Heart right ventricle (tissue), 16 donors: Measurements from ENCODE around the gene SAMD8. TPM values are rescaled to one million over a fixed set of nuclear protein-coding genes. Genes with fewer than 3 reads are reported as not detected.

Experiments used
- ATAC-seq, 8 donors: fragments of 200-7000 bp; cut with Tn5 transposase; one replicate each; pipeline ENCODE4 v1.9.1; 2020; ENCODE audit warnings: mild to moderate bottlenecking in 8 of 8, moderate library complexity in 8 of 8, moderate number of reproducible peaks in 1 of 8
- DNase-seq, 2 donors: peaks; one replicate each; pipeline ENCODE4 v3.0.0-alpha.2; 2020
- H3K27ac ChIP-seq, 10 donors: fragments of 200-600 bp; sonication (generic) in 2 of 10; one replicate each; pipeline versions ENCODE4 v1.5.0 to v1.8.0; 2020 to 2022; ENCODE audit warnings: mild to moderate bottlenecking in 3 of 10
- H3K27me3 ChIP-seq, 7 donors: fragments of 200-600 bp; one replicate each; pipeline ENCODE4 v1.8.0; 2021 to 2022; ENCODE audit warnings: mild to moderate bottlenecking in 2 of 7
- H3K36me3 ChIP-seq, 9 donors: fragments of 200-600 bp; sonication (generic) in 1 of 9; one replicate each; pipeline versions ENCODE4 v1.5.0 to v1.8.0; 2020 to 2022; ENCODE audit warnings: mild to moderate bottlenecking in 2 of 9
- H3K4me1 ChIP-seq, 9 donors: fragments of 200-600 bp; sonication (generic) in 1 of 9; one replicate each; pipeline versions ENCODE4 v1.5.0 to v1.8.0; 2020 to 2022; ENCODE audit warnings: mild to moderate bottlenecking in 4 of 9
- H3K4me3 ChIP-seq, 10 donors: fragments of 200-600 bp; sonication (generic) in 2 of 10; one replicate each; pipeline versions ENCODE4 v1.5.0 to v1.8.0; 2020 to 2022; ENCODE audit warnings: mild to moderate bottlenecking in 7 of 10, moderate library complexity in 2 of 10
- H3K9me3 ChIP-seq, 11 donors: fragments of 200-600 bp in 10 of 11; sonication (generic) in 2 of 11; one replicate each; pipeline versions ENCODE4 v1.5.0 to v1.8.0; 2013 to 2022; ENCODE audit warnings: mild to moderate bottlenecking in 2 of 11, control low read depth in 1 of 11, moderate library complexity in 1 of 11
- CTCF ChIP-seq, 9 donors: fragments of 200-600 bp; sonication (generic) in 2 of 9; IDR thresholded peaks; one replicate each; pipeline versions ENCODE4 v1.5.0 to v1.8.0; 2021 to 2022; ENCODE audit warnings: antibody characterized with exemption in 9 of 9, mild to moderate bottlenecking in 5 of 9, moderate library complexity in 1 of 9
- WGBS, 2 donors: extraction: QIAGEN DNeasy Blood & Tissue Kit; methylation state at CpG; one replicate each; pipeline ENCODE4 v1.1.7; 2013; ENCODE audit warnings: inconsistent platforms in 1 of 2; 5-methylcytosine and 5-hydroxymethylcytosine counted together
- intact Hi-C, 10 donors: fragments of 100-400 bp; cut with DNase I; formaldehyde crosslinking; loops; one replicate each; pipeline versions ENCODE4 v1.11.1 to v1.14.2; 2022
- polyA plus RNA-seq, 2 donors: library from polyadenylated mRNA; stranded (reverse); fragments of 200-250 nt; gene quantifications; one replicate each; pipeline ENCODE4 v1.2.3, GENCODE V29; 2013
- total RNA-seq, 10 donors: library from RNA; stranded (reverse); fragmentation: NEBNext Ultra II Directional in 3 of 10; extraction: Animal tissue kit (Norgen Biotek cat#: 25700) in 3 of 10; gene quantifications; one replicate each; pipeline versions ENCODE4 v1.2.1 to v1.2.4, GENCODE V29; 2021 to 2023
- donor health status: Arrhythmogenic right ventricular cardiomyopathy.
- donor health status: ischemic (EF 13 %, LVEDD 7.1; RV severe dilation, severe dysfunction).
- donor health status: healthy with polysubstance abuse.
- donor health status: DM: no; HTN: yes; CAD: no.
- donor health status: DM: no; HTN: no; CAD: no.
- donor health status: ischemic (EF 25% LVEDD 6.9; RV normal size, moderate dysfunction).
- donor health status: ischemic (EF 25% LVEDD 5.7; RV mildly dilated, moderate dysfunction).
- donor health status: healthy.
- donor health status: DM: yes; HTN: yes; CAD: no.
- donor health status: Ischemic cardiomyopathy.
- donor health status: ischemic (EF 35%, LVEDD 5.7; RV mildly dilated, moderate dysfunction).
- donor health status: nonischemic (EF 11% LVEDD 7.7; RV severe dilation, severe dysfunction).
- donor health status: DM: yes; HTN: yes; CAD: no.
- donor health status: PGD.
- donor health status: ischemic (EF 29% LVEDD 5.4; RV normal size, mild dysfunction).
- donor health status: nonischemic (EF 23%, LVEDD 6.1; RV moderate dilation, normal function).

The SAMD8 gene
- total and polyA plus RNA-seq, 12 donors: 5.3 to 31.2 (median 25.4) TPM

GRCh38 chr10:75228278-75228677 is 116.8 kb downstream of the SAMD8 start:
- Histone ChIP-seq H3K9me3 (no peaks in the 10 kb centered on the region), H3K27ac (peak overlapping the region in 6 of 10 donors; percentile 25 to 90 (median 67)), H3K4me3 (no peak overlapping the region), H3K36me3 (peaks cover 0 to 99% (median 25%) of the 10 kb centered on the region in 9 donors), H3K4me1 (peaks cover 24 to 77% (median 72%) of the 10 kb centered on the region in 9 donors), H3K27me3 (no peaks in the 10 kb centered on the region)
- no peak for ATAC-seq
- 73 to 78% methylated on average over 3 of the region's 3 CpGs for WGBS, 2 donors
- TF ChIP-seq CTCF (IDR thresholded peaks at IDR 0.05): no peak
- DNase-seq: no peak
- intact Hi-C loops: loop anchor here in 1 of 10 donors (5.0 kb wide), 1 partner anchor 41 kb away; no protein-coding TSS in a partner anchor

- WGBS, 2 donors: 39 to 53% methylated on average over 4 of the region's 4 CpGs
- peaks cover 0 to 98% (median 20%) of the 10 kb centered on the region in 9 donors for H3K36me3 ChIP-seq
- intact Hi-C loops: loop anchor here in 1 of 10 donors (5.0 kb wide), 1 partner anchor 42 kb away; no protein-coding TSS in a partner anchor
- peaks cover 24 to 77% (median 68%) of the 10 kb centered on the region in 9 donors for H3K4me1 ChIP-seq
- no peaks in the 10 kb centered on the region for H3K27me3 ChIP-seq
- no peaks in the 10 kb centered on the region for H3K9me3 ChIP-seq
- ATAC-seq: no peak
- no peak for DNase-seq
- no peak overlapping the region for H3K4me3 ChIP-seq
- no peak for TF ChIP-seq CTCF (IDR thresholded peaks at IDR 0.05)
- peak overlapping the region in 4 of 10 donors; percentile 17 to 90 (median 28) for H3K27ac ChIP-seq
Observed at GRCh38 chr10:75228834-75229233, 117.4 kb downstream of the SAMD8 start.

GRCh38 chr10:75229971-75230370 is 118.5 kb downstream of the SAMD8 start:
- Histone ChIP-seq H3K4me3 (no peak overlapping the region), H3K9me3 (no peaks in the 10 kb centered on the region), H3K27me3 (no peaks in the 10 kb centered on the region), H3K4me1 (peaks cover 16 to 75% (median 64%) of the 10 kb centered on the region in 9 donors), H3K36me3 (peaks cover 0 to 86% (median 16%) of the 10 kb centered on the region in 9 donors), H3K27ac (peak overlapping the region in 5 of 10 donors; percentile 3 to 90 (median 30))
- ATAC-seq (no peak), DNase-seq (no peak)
- TF ChIP-seq CTCF (IDR thresholded peaks at IDR 0.05): no peak
- WGBS, 2 donors: 87 to 92% methylated on average over 3 of the region's 3 CpGs
- intact Hi-C loops: loop anchor here in 8 of 10 donors (2.0 to 10.0 kb wide), 7 partner anchors 41 to 985 kb away; partner anchors contain the start of genes SAMD8 (in 6 of the 8) and KAT6B (in 2 of the 8)

GRCh38 chr10:75230600-75231038 is 119.2 kb downstream of the SAMD8 start:
- Histone ChIP-seq H3K4me1 (peaks cover 16 to 74% (median 64%) of the 10 kb centered on the region in 9 donors), H3K4me3 (no peak overlapping the region), H3K27me3 (no peaks in the 10 kb centered on the region), H3K9me3 (no peaks in the 10 kb centered on the region), H3K36me3 (peaks cover 0 to 80% (median 16%) of the 10 kb centered on the region in 9 donors), H3K27ac (peak overlapping the region in 3 of 10 donors; percentile 3 to 32 (median 6))
- intact Hi-C loops: loop anchor here in 8 of 10 donors (2.0 to 10.0 kb wide), 7 partner anchors 42 to 986 kb away; partner anchors contain the start of genes SAMD8 (in 6 of the 8) and KAT6B (in 2 of the 8)
- TF ChIP-seq CTCF (IDR thresholded peaks at IDR 0.05): peak; percentile 87 to 95 (median 91)
- WGBS, 2 donors: 22 to 27% methylated on average over 5 of the region's 5 CpGs
- DNase-seq (peak; percentile 90), ATAC-seq (peak in 7 of 8 donors; percentile 7 to 56 (median 32))

Other genes with a start within 250 kb of the SAMD8 start
- gene VDAC2, start 99.1 kb downstream of the SAMD8 start, total RNA-seq: 100 to 1,000 TPM; 445 to 606 (median 499) TPM
- gene VDAC2, start 99.1 kb downstream of the SAMD8 start, polyA plus RNA-seq: 100 to 1,000 TPM; 193 to 457 TPM
- 10 to 100 TPM; 16.4 to 51.5 (median 29.4) TPM for gene COMTD1, start 124.3 kb downstream of the SAMD8 start, total RNA-seq
- 100 to 1,000 TPM; 103 to 254 TPM for gene COMTD1, start 124.3 kb downstream of the SAMD8 start, polyA plus RNA-seq